Subcutaneous preadipocyte (primary cell): Measurements from ENCODE around the gene CD24. TPM values are rescaled to one million over a fixed set of nuclear protein-coding genes. Genes with fewer than 3 reads are reported as not detected.

Experiments used
- total RNA-seq: library from RNA; depleted of rRNA; stranded (reverse); fragments of >200 nt; gene quantifications from 2 replicates; pipeline ENCODE4 v1.2.3, GENCODE V29; 2012

The CD24 gene
- total RNA-seq: 0.20 TPM in 1 of 2 replicates, not detected in the other

GRCh38 chr6:106974336-106974998 is at the start of gene CD24:
Gene CD24 (minus strand): TSS chr6:106974729. CDS start chr6:106974646, 83 bp downstream.

Other genes starting within 250 kb of the CD24 start
- 11.0 and 16.2 TPM in 2 replicates for gene MTRES1, start 53.5 kb upstream of the CD24 start, total RNA-seq
- gene BEND3, start 140.8 kb upstream of the CD24 start, total RNA-seq: 3.7 and 6.3 TPM in 2 replicates